GF-D8 (cell line): ENCODE data around the gene PCSK9.

Experiments
- DNase-seq: peaks from one replicate; lab custom pipeline; 2025; lab: John Stamatoyannopoulos, UW

Gene PCSK9

GRCh38 chr1:55060133-55060999, 21.0 kb downstream of the PCSK9 start:
- DNase-seq, result no peak

- DNase-seq, result no peak
Observed at GRCh38 chr1:55061000-55061705, 21.8 kb downstream of the PCSK9 start.

GRCh38 chr1:55061706-55062321, 22.5 kb downstream of the PCSK9 start:
- no peak for DNase-seq

DNA sequence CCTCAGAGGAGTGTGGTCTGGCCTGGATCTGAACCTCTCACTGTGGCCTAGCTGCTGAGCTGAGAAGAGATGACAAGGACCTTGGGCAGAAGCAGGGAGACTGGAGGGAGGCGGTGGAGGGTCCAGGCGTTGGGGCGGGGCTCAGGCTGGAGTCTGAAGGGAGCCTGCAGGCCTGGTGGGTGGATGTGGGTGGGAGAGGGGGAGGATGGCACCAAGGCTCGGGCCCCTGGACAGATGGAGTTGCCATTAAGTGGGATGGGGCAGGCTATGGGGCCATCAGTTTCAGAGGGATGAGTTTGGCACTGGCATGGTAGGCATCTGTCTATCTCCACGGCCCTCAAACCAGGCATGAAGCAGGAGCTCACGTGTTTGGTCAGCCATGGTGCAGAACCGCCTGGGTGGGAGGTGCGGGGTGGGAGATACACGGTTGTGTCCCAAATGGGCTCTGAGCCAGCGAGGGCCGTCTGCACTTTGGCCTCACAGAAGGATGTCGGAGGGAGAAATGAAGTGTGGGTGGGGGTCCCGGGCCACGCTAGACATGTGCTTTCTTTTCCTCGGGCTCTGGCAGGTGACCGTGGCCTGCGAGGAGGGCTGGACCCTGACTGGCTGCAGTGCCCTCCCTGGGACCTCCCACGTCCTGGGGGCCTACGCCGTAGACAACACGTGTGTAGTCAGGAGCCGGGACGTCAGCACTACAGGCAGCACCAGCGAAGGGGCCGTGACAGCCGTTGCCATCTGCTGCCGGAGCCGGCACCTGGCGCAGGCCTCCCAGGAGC, 23.6 kb downstream of the PCSK9 start:
- DNase-seq, result no peak

GRCh38 chr1:55063577-55063942, 24.2 kb downstream of the PCSK9 start:
- no peak for DNase-seq

GRCh38 chr1:55064071-55064581, 24.8 kb downstream of the PCSK9 start:
- no peak for DNase-seq

DNA sequence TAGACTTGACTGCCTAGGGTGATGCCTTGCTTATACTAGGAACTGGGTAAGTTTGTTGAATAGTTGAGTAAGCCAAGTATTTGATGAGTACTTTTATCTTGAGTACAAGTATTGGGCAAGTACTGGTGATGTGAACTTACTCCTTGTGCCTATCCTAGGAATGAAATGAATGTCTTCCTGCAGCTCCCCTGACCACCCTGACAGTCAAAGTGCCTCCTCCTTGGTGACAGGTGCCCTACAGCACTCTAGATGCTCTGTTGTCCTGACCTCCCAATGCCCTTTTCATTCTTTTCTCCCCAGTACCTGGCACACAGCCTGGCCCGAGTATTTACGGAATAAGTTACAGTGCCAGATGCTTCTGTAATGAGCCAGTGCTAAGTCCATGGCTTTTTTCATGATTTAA, 25.5 kb downstream of the PCSK9 start:
- DNase-seq, result no peak

- no peak for DNase-seq
Observed at GRCh38 chr1:55065648-55066047, 26.3 kb downstream of the PCSK9 start.

DNA sequence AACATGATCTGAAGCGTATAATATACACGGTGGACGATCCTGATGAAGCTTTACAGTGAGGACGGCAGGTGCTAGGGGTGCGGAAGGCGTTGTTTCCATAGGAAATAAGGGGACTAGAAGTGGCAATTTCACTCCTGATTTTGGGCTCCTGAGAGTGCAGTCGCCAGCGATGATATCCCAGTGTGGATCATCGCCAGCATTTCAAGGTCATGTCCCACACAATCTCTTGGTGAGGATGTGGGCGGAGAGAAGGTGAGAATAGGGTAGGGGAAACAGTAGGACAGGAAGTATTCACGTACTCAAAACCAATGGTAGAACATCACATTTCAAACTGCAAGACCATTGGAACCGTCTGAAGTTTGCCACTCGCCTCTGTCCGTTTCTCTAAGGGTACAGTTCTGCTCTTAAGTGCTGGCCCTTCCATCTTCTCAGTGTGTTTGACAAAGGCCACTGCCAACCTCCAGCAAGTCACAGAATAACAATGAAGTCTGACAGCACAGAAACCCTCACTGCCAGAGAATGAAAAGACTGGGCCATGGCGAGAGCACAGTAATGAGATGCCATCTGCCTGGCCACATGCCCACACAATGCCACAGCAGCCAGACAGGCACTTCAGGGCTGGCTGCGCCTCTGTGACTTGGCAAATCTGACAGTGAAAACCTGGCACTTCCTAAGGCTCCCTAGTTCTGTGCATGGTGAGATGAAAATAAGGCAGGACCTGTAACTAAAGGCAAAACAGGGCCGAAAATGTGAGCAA, 27.9 kb downstream of the PCSK9 start:
- no peak for DNase-seq

- DNase-seq, result no peak
Observed at GRCh38 chr1:55067914-55068313, 28.6 kb downstream of the PCSK9 start.

DNA sequence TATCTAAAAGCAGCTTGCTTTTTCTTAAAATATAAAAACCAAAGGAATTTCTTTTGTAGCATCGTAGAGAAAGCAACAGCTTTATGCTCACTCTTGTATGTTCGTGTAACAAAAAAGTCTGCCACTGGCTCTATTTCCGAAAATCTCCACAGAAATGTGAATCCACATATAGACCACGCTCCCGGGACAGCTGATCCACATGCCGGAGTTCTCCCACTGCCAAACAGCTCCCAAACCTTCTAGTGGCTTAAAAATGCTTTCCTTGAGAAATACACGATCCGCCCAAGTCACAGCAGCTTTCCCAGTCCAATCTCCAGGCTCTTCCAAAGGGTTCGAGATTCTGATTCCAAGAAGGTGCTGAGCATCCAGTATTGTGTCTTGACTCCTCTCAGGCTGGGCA, 29.3 kb downstream of the PCSK9 start:
- DNase-seq, result no peak

DNA sequence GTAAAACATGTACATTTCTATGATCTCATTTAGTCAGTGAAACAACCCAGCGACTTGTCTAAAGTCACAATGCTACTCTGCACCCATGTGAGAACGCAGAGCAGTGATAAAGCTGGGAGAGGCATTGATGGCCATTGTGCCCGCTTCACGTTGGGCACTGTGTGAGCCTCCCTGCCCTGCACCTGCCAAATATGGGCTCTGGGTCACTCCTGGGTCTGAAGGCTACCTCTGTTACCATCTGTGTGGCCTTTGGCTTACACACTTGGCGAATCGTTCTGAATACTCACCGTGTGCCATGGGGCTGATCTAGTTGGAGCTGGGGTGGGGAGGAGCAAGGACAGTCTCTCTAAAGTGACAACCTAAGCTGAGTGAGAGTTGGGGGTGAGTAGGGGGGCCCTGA, 29.9 kb downstream of the PCSK9 start:
- DNase-seq, result no peak

GRCh38 chr1:55070293-55071164, 31.2 kb downstream of the PCSK9 start:
- no peak for DNase-seq

DNA sequence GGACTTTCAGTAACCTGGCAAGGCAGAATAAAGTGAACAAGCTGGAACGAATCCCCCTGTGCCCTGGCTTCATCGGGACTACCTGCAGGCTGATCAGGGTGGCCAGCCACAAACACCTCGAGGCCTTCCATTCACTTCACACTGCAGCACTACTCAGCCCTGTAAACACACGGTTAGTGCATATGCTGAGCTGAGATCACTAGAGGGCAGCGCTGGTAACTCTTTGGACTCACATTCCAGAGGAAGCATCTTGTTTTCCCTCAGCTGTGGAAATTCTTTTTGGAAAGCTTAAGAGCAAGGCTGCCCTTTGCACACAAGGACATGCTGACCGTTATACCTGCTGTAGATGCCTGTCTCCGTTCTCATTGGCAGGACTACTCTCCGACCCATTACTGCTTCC, 32.1 kb downstream of the PCSK9 start:
- DNase-seq, result no peak

DNA sequence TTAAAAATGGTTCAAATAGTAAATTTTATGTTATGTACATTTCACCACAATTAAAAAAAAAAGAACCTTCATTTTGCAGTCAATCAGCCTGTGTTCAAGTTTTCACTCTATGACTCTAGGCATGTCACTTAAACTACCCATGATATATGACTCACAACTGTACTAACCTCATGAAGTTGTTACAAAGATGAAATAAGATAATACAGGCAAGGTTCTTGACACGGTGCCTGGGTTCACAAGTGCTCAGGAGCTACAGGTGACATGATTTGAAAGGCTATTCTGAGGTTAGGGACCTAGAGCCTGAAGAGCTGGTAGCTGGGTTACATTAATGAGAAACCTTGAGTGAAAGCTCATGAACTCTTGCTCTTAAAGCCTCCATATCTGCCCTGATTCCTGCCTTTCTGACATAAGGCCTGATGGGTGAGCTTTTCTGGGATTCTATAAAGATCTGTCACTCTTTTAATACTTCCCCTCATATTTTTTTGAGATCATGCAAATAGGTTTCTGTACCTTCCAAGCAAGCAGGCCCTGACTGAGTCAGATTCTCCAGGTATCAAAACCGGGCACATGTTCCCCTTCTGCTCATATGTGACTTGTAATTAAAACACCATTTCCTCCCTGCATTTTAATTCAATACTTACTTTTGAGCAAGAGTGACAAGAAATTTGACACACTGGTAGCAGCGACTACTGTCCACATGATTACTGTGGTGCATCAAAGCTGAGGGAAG, 34.0 kb downstream of the PCSK9 start:
- DNase-seq, result no peak

DNA sequence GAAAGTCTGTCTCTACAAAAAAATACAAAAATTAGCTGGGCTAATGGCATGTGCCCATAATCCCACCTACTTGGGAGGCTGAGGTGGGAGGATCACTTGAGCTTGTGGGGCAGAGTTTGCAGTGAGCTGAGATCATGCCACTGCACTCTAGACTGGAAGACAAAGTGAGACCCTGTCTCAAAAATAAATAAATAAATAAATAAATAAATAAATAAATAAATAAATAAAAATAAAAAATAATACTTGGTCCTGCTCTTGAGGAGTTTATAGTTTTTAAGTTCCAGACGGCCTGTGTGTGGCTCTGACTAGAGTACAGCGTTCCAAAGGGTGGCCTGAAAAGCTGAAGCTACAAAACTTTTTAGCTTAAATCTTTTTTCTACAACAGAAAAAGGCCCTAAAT, 35.1 kb downstream of the PCSK9 start:
- DNase-seq, result no peak

GRCh38 chr1:55076356-55076755, 37.0 kb downstream of the PCSK9 start:
- no peak for DNase-seq

- no peak for DNase-seq
Observed at GRCh38 chr1:55078470-55078869, 39.1 kb downstream of the PCSK9 start.

- DNase-seq, result no peak
Observed at GRCh38 chr1:55079651-55080050, 40.3 kb downstream of the PCSK9 start.
